Epithelial cell of esophagus (primary cell): ENCODE results near the gene KRT32.

Experiments
- DNase-seq: peaks from one replicate; pipeline ENCODE4 v3.0.0; 2010; ENCODE audit warnings: low read depth
- H3K4me3 ChIP-seq: 2 replicates; pipeline ENCODE4 v1.5.1; 2011; ENCODE audit warnings: mild to moderate bottlenecking, low read length, control low read depth
- TF ChIP-seq, protein P1 (sequence below): IDR thresholded peaks from 2 replicates; pipeline ENCODE4 v1.5.1; 2011; ENCODE audit warnings: low read depth, mild to moderate bottlenecking, low read length, control low read depth, inconsistent platforms; ENCODE audit not compliant: insufficient read depth; ENCODE audit errors: missing control alignments

Gene KRT32

DNA sequence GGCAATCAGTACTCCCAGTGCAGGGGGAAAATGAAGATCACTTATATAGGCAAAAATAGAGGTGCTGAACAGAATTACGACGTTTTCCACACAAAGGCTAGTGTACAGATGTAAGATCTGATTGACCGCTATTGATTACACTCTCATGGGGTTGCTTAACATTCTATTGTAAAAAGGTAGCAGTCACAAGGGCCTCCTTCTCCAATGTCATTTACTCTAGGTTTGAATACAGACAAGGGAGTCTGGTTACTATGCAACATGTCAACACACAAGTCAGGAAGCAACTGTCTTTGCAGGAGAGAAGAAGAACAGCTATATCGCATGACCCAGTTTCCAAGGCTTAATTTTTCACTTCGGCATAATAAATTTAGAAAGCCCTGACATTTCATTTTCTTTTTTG is 50.7 kb downstream of the KRT32 start:
- no peak overlapping the region for H3K4me3 ChIP-seq
- DNase-seq = no peak
- TF ChIP-seq, protein P1, sequence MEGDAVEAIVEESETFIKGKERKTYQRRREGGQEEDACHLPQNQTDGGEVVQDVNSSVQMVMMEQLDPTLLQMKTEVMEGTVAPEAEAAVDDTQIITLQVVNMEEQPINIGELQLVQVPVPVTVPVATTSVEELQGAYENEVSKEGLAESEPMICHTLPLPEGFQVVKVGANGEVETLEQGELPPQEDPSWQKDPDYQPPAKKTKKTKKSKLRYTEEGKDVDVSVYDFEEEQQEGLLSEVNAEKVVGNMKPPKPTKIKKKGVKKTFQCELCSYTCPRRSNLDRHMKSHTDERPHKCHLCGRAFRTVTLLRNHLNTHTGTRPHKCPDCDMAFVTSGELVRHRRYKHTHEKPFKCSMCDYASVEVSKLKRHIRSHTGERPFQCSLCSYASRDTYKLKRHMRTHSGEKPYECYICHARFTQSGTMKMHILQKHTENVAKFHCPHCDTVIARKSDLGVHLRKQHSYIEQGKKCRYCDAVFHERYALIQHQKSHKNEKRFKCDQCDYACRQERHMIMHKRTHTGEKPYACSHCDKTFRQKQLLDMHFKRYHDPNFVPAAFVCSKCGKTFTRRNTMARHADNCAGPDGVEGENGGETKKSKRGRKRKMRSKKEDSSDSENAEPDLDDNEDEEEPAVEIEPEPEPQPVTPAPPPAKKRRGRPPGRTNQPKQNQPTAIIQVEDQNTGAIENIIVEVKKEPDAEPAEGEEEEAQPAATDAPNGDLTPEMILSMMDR = no peak

DNA sequence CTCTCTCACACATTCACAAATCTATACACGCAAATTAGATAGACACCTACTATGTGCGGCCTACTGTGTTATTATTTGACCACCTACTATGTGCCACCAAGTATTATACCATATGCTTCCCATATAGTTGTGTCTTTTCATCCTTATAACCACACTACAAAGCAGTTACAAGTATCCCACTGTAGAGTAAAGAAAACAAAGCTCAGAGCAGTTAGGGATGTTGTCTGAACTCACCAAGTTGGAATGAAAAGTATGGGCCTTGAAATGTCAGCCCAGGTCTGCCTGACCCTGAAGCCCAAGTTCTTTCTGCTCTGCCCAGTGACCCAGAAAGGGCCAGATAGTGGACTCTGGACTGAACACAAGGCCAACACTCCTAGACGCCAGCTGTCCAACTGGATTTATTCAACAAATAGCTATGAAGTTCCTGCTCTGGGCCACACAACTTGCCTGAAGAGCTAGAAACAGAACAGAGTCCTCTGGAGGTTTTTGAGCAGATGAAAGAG is 51.3 kb downstream of the KRT32 start:
- TF ChIP-seq, protein P1 = no peak
- DNase-seq = no peak
- H3K4me3 ChIP-seq = no peak overlapping the region

DNA sequence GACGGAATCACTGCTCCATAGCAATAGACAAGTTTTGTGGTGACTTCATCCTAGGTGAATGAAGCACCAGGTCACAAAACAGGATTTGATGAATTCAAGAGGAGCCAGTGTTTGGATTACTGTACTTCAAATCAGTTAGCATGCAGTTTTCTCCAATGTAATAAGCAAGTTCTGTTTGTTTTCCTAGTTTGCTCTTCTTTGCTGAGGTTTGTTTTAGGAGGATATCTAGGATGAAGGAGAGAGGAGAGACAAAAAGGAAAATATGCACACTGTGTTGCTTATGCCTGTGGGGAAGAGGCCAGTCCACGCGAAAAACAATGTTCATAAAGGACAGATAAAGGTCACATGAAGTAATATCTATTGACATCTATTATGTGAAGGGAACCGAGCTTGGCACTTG is 51.8 kb downstream of the KRT32 start:
- DNase-seq = no peak

DNA sequence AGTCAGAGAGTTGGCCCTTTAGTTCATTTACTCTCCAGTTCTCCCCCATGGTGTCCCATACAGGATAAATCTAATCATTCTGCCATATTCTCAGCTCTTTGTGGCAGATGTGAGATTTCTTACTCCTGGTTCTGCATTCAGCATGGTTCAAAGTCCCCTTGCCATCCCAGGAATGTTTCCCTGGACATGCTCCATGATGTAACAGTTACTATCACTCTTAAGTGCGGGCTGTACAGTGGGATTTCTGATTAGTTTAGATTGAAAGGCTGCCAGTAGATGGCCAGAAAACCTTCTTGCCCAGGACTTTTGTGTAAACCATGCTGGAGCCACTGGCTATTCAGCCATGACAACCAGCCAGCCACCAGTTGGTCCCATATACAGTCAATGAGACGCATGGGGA is 53.2 kb downstream of the KRT32 start:
- TF ChIP-seq, protein P1 = no peak
- DNase-seq = no peak
- H3K4me3 ChIP-seq = no peak overlapping the region

More for the DNA sequence above, 51.8 kb downstream of the KRT32 start:
- TF ChIP-seq, protein P1 = no peak
- no peak overlapping the region for H3K4me3 ChIP-seq

DNA sequence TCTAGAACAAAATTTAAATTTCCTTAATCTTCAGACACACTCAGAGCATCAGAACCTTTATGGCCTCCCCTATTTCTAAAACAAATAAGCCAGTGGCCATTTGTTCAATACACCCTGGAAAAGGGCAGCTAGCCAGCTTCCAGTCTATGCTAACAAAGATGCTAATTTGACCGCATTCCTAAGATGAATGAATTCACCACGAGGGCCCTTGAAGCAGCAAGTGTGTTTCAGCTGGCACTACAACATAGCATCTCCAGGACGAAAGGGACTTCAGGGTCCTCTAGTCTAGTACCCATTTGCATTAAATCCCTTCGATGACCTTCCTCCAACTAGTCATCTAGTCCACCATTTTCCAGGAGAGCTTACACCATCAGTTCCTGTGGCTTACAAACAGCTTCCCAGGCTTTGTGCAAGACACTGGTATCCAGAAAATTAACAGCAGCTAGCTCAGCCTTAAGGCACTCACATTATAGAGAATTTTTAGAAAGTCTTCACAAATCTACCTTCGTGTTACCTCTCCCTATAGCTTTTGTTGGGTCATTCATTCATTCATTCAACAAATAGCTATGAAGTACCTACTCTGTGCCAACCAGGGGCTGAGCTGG is 53.7 kb downstream of the KRT32 start:
- TF ChIP-seq, protein P1 = no peak
- H3K4me3 ChIP-seq = no peak overlapping the region
- DNase-seq = no peak

DNA sequence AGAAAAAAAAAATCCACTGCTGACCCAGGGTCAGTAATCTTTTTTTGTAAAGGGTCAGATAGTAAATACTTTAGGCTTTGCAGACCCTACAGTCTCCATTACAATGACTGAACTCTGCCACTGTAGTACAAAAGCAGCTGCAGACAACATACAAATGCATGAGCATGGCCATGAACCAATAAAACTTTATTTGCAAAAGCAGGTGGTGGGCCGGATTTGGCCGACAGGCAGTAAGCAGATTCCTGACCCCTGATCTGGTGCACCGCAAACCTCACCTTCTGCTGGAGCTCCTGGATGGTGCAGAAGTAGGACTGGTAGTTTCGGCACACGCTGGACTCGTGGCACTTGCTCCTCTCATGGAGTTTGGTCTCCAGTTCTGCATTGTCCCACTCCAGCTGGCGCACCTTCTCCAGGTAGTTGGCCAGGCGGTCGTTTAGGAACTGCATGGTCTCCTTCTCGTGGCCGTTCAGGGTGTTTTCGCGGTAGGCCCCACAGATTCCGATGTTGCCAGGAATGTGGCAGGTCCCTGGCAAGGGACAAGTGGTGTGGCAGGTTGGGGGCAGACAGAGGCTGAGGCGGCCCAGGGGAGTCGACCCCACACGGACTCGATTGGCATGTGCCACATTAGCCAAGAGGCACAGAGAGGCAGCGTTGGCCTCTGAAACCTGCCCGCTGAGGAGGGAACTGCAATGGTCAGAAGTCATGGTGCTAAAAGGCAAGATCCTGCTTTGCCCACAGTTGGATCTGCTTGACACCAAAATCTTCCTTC is 55.9 kb downstream of the KRT32 start:
- DNase-seq = no peak
- H3K4me3 ChIP-seq = no peak overlapping the region
- TF ChIP-seq, protein P1 = no peak
